A673 (cell line): ENCODE data around the gene NPIPB9. TPM values are rescaled to one million over a fixed set of nuclear protein-coding genes. Genes with fewer than 3 reads are reported as not detected.

Source experiments
- BruUV-seq: library from RNA; stranded (reverse); fragments of 400-500 nt; replicated peaks from 2 replicates; lab custom pipeline; 2021; lab: Mats Ljungman, UMichigan
- CTCF ChIA-PET: fragments of 300-600 bp; sonication (Branson Sonifier 250); formaldehyde crosslinking; loops from one replicate; lab custom pipeline; 2022; ENCODE audit warnings: antibody characterized with exemption; lab: Charles Lee
- POLR2A ChIA-PET: fragments of 300-600 bp; sonication (Branson Sonifier 250); formaldehyde crosslinking; loops from one replicate; lab custom pipeline; 2022; ENCODE audit warnings: antibody characterized with exemption; ENCODE audit not compliant: low non-redundant PET; lab: Charles Lee
- DNase-seq: peaks from one replicate; pipeline ENCODE4 v3.0.0-alpha.2; 2015; ENCODE audit warnings: low spot score
- H3K27ac ChIP-seq: fragments of 200-600 bp; sonication (generic); 2 replicates; pipeline ENCODE4 v1.5.1; 2016; ENCODE audit warnings: mixed run types, low read depth, mild to moderate bottlenecking, mixed read lengths, antibody characterized with exemption, low read length; ENCODE audit not compliant: poor library complexity, severe bottlenecking
- H3K27me3 ChIP-seq: fragments of 200-600 bp; sonication (generic); replicated peaks from 2 replicates; pipeline ENCODE4 v1.6.1; 2017; ENCODE audit warnings: mixed run types, low read depth, mild to moderate bottlenecking, mixed read lengths, antibody characterized with exemption, low read length; ENCODE audit not compliant: insufficient read depth, poor library complexity
- H3K36me3 ChIP-seq: fragments of 200-600 bp; sonication (generic); 2 replicates; pipeline ENCODE4 v1.6.1; 2016; ENCODE audit warnings: mixed run types, mild to moderate bottlenecking, mixed read lengths, antibody characterized with exemption, low read length; ENCODE audit not compliant: insufficient read depth, poor library complexity, severe bottlenecking
- H3K4me1 ChIP-seq: fragments of 200-600 bp; sonication (generic); 2 replicates; pipeline ENCODE4 v1.6.1; 2017; ENCODE audit warnings: mixed run types, mild to moderate bottlenecking, mixed read lengths, antibody characterized with exemption, low read length; ENCODE audit not compliant: insufficient read depth, poor library complexity, severe bottlenecking
- H3K4me3 ChIP-seq: fragments of 200-600 bp; sonication (generic); 2 replicates; pipeline ENCODE4 v1.5.1; 2016; ENCODE audit warnings: low read depth, mixed run types, mild to moderate bottlenecking, mixed read lengths, low read length; ENCODE audit not compliant: poor library complexity, severe bottlenecking
- H3K9me3 ChIP-seq: fragments of 200-600 bp; sonication (generic); 2 replicates; pipeline ENCODE4 v1.6.1; 2016; ENCODE audit warnings: mixed run types, low read depth, mild to moderate bottlenecking, mixed read lengths, antibody characterized with exemption, low read length; ENCODE audit not compliant: poor library complexity, severe bottlenecking
- EZH2 ChIP-seq: fragments of 200-600 bp; sonication (generic); IDR thresholded peaks from 2 replicates; pipeline ENCODE4 v1.6.1; 2017; ENCODE audit warnings: borderline replicate concordance, low read depth, mild to moderate bottlenecking, mixed read lengths, antibody characterized with exemption, low read length; ENCODE audit not compliant: poor library complexity, severe bottlenecking
- intact Hi-C: fragments of 100-400 bp; cut with micrococcal nuclease; formaldehyde crosslinking; loops from one replicate; pipeline ENCODE4 v1.10.0; 2022; ENCODE audit not compliant: unreplicated experiment
- microRNA-seq: library from miRNA; unstranded; fragments of <30 nt; microRNA quantifications from one replicate; pipeline ENCODE4 v1.2.0, GENCODE V29; 2021
- total RNA-seq: library from RNA; stranded (reverse); gene quantifications from 2 replicates; pipeline ENCODE4 v1.2.3, GENCODE V29; 2021
- TF ChIP-seq, protein P1 (sequence below): fragments of 300-800, 200-600 bp; sonication (generic); conservative IDR thresholded peaks from 2 replicates; pipeline ENCODE4 v1.5.1; 2017; ENCODE audit warnings: low read depth, mild to moderate bottlenecking, antibody characterized with exemption, low read length, moderate library complexity, mixed read lengths

The NPIPB9 gene
- total RNA-seq, 1 experiment from 2014 or later, result 0.92 TPM

DNA sequence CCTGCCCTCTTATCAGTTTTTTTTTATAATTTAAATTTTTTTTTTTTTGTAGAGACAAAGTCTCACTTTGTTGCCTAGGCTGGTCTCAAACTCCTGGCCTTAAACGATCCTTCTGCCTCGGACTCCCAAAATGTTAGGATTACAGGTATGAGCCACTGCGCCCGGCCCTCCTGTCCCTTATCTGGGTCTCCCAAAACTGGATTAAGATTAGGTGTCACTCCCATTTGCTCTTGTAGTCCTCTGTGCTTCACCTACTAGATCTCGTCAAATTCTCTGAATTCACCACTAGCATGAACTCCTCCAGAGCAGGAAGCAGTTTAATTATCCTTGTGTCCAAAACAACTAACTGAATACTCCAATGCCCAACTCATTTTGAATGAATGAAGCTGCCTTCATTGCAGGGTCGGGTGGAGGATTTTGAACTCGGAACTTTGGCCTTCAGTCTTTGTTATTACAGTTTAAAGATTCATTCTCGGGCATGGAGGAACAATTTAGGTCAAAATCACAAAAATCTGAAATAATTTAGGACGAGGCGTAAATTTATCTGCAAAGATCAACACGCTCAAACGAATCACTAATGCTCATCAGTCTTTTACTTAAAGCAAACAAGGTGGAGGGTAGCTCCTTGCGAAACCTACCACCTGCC lies 70.4 kb downstream of the NPIPB9 start:
- Histone ChIP-seq H3K4me1 (peaks cover 26% of the 10 kb centered on the region), H3K27ac (peak overlapping the region; percentile 100), H3K36me3 (peaks cover 24% of the 10 kb centered on the region), H3K9me3 (no peaks in the 10 kb centered on the region), H3K27me3 (no peaks in the 10 kb centered on the region), H3K4me3 (peak overlapping the region; percentile 99)
- TF ChIP-seq, protein P1, sequence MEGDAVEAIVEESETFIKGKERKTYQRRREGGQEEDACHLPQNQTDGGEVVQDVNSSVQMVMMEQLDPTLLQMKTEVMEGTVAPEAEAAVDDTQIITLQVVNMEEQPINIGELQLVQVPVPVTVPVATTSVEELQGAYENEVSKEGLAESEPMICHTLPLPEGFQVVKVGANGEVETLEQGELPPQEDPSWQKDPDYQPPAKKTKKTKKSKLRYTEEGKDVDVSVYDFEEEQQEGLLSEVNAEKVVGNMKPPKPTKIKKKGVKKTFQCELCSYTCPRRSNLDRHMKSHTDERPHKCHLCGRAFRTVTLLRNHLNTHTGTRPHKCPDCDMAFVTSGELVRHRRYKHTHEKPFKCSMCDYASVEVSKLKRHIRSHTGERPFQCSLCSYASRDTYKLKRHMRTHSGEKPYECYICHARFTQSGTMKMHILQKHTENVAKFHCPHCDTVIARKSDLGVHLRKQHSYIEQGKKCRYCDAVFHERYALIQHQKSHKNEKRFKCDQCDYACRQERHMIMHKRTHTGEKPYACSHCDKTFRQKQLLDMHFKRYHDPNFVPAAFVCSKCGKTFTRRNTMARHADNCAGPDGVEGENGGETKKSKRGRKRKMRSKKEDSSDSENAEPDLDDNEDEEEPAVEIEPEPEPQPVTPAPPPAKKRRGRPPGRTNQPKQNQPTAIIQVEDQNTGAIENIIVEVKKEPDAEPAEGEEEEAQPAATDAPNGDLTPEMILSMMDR, result no peak
- TF ChIP-seq EZH2, result no peak
- TSS peak; percentile 86 for BruUV-seq
- intact Hi-C loops, result no loop called here
- POLR2A ChIA-PET, result interaction anchor here (0.6 to 1.0 kb wide), 3 partner anchors 41 to 1208 kb away, joined by 3 to 15 read pairs (median 7); no protein-coding TSS in a partner anchor
- no peak for DNase-seq
- CTCF ChIA-PET, result no interaction called here

Small RNA genes lying within 50 kb of the gene (microRNA-seq; reads per million reads assigned to microRNA genes)
- not detected for gene MIR6862-2

Other genes starting within 250 kb of the NPIPB9 start
- not detected in 2 replicates for gene IL27, start 245.0 kb upstream of the NPIPB9 start, total RNA-seq
- 0.19 and 0.76 TPM in 2 replicates for gene NUPR1, start 212.8 kb upstream of the NPIPB9 start, total RNA-seq
- 35.2 and 42.3 TPM in 2 replicates for gene SGF29, start 197.9 kb upstream of the NPIPB9 start, total RNA-seq
- 1.6 and 2.7 TPM in 2 replicates for gene SULT1A2, start 154.7 kb upstream of the NPIPB9 start, total RNA-seq
- gene SULT1A1, start 141.7 kb upstream of the NPIPB9 start, total RNA-seq, result 8.9 and 10.8 TPM in 2 replicates
- gene NPIPB8, start 113.7 kb upstream of the NPIPB9 start, total RNA-seq, result not detected in 2 replicates
- 824 and 839 TPM in 2 replicates for gene EIF3C, start 40.3 kb upstream of the NPIPB9 start, total RNA-seq
- gene ATXN2L, start 71.2 kb downstream of the NPIPB9 start, total RNA-seq, result 330 and 335 TPM in 2 replicates
- gene TUFM, start 94.6 kb downstream of the NPIPB9 start, total RNA-seq, result 228 and 244 TPM in 2 replicates
- 55.9 and 57.8 TPM in 2 replicates for gene SH2B1, start 112.1 kb downstream of the NPIPB9 start, total RNA-seq
- 3.0 and 3.5 TPM in 2 replicates for gene ATP2A1, start 126.7 kb downstream of the NPIPB9 start, total RNA-seq
- 15.4 and 17.6 TPM in 2 replicates for gene RABEP2, start 173.5 kb downstream of the NPIPB9 start, total RNA-seq
- not detected in 2 replicates for gene CD19, start 180.2 kb downstream of the NPIPB9 start, total RNA-seq
- 63.4 and 63.5 TPM in 2 replicates for gene NFATC2IP, start 199.2 kb downstream of the NPIPB9 start, total RNA-seq
- 46.3 and 48.6 TPM in 2 replicates for gene SPNS1, start 223.0 kb downstream of the NPIPB9 start, total RNA-seq
- gene LAT, start 233.3 kb downstream of the NPIPB9 start, total RNA-seq, result 2.8 and 5.5 TPM in 2 replicates